ENCODE results near the gene CLDN5.

DNA sequence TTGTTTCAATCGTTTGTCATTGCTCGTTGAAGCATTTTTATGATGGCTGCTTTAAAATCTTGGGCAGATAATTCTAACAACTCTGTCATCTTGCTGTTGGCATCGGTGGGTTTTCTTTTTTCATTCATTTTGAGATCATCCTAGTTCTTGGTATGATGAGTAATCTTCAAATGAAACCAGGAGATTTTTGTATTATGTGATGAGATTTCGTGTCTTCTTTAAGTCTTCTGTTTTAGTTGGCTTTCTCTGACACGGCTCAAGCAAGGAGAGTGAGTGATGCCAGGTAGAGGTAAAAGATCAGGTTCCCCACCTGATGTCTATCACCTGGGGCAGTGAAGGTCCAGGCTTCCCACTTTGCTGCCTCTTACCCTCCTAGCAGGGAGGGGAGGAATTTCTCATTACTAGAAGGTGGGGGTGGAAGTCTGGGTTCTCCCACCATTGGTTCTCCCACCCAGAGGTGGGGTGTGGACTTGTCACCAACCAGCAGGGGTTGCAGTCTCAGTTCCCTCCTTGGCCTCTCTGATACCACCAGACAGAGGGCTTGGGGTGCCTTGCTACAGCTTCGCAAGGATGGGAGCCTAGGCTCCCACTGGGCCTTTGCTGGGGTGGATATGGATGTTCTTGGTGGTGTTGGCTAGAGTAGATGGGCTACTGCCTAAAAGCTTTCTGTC is 31.6 kb downstream of the CLDN5 start:
- TF ChIP-seq, protein P1, sequence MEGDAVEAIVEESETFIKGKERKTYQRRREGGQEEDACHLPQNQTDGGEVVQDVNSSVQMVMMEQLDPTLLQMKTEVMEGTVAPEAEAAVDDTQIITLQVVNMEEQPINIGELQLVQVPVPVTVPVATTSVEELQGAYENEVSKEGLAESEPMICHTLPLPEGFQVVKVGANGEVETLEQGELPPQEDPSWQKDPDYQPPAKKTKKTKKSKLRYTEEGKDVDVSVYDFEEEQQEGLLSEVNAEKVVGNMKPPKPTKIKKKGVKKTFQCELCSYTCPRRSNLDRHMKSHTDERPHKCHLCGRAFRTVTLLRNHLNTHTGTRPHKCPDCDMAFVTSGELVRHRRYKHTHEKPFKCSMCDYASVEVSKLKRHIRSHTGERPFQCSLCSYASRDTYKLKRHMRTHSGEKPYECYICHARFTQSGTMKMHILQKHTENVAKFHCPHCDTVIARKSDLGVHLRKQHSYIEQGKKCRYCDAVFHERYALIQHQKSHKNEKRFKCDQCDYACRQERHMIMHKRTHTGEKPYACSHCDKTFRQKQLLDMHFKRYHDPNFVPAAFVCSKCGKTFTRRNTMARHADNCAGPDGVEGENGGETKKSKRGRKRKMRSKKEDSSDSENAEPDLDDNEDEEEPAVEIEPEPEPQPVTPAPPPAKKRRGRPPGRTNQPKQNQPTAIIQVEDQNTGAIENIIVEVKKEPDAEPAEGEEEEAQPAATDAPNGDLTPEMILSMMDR (IDR thresholded peaks at IDR 0.05) = no peak
- TF ChIP-seq EZH2 (IDR thresholded peaks at IDR 0.05) = no peak

All from neural progenitor cell (in vitro differentiated cells).